ENCODE results near the gene MT1A.

GRCh38 chr16:56637814-56638750 lies at the start of gene MT1A:
- TF ChIP-seq, protein P1, sequence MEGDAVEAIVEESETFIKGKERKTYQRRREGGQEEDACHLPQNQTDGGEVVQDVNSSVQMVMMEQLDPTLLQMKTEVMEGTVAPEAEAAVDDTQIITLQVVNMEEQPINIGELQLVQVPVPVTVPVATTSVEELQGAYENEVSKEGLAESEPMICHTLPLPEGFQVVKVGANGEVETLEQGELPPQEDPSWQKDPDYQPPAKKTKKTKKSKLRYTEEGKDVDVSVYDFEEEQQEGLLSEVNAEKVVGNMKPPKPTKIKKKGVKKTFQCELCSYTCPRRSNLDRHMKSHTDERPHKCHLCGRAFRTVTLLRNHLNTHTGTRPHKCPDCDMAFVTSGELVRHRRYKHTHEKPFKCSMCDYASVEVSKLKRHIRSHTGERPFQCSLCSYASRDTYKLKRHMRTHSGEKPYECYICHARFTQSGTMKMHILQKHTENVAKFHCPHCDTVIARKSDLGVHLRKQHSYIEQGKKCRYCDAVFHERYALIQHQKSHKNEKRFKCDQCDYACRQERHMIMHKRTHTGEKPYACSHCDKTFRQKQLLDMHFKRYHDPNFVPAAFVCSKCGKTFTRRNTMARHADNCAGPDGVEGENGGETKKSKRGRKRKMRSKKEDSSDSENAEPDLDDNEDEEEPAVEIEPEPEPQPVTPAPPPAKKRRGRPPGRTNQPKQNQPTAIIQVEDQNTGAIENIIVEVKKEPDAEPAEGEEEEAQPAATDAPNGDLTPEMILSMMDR (conservative IDR thresholded peaks at IDR 0.05 in 1 of 2, IDR thresholded peaks at IDR 0.05 in 1 of 2; ENCODE audit: extremely low read depth in 1 of 2, insufficient read depth in 1 of 2, low read depth in 1 of 2, low read length in 2 of 2), result no peak
- TF ChIP-seq EZH2 (IDR thresholded peaks at IDR 0.05; ENCODE audit: borderline replicate concordance, low read length), result no peak

Data from mammary epithelial cell (primary cell).